KMS-11 (cell line): ENCODE measurements around the gene DHX58.

ENCODE experiments used
- H2AFZ ChIP-seq: fragments of 200-600 bp; sonication (generic); 2 replicates; pipeline ENCODE4 v1.6.1; 2016; ENCODE audit warnings: antibody characterized with exemption, mixed run types, low read depth
- H3K27ac ChIP-seq: fragments of 200-600 bp; sonication (generic); 2 replicates; pipeline ENCODE4 v1.6.1; 2016; ENCODE audit warnings: mild to moderate bottlenecking, mixed run types
- H3K27me3 ChIP-seq: fragments of 200-600 bp; sonication (generic); 2 replicates; pipeline ENCODE4 v1.6.1; 2017; ENCODE audit warnings: mild to moderate bottlenecking, low read depth, mixed run types, moderate library complexity; ENCODE audit not compliant: insufficient read depth
- H3K36me3 ChIP-seq: fragments of 200-600 bp; sonication (generic); 2 replicates; pipeline ENCODE4 v1.6.1; 2017; ENCODE audit warnings: mild to moderate bottlenecking, mixed run types; ENCODE audit not compliant: insufficient read depth
- H3K4me1 ChIP-seq: fragments of 200-600 bp; sonication (generic); 2 replicates; pipeline ENCODE4 v1.6.1; 2016; ENCODE audit warnings: mild to moderate bottlenecking, low read depth, mixed run types; ENCODE audit not compliant: poor library complexity, severe bottlenecking
- H3K4me2 ChIP-seq: fragments of 200-600 bp; sonication (generic); 2 replicates; pipeline ENCODE4 v1.7.0; 2016; ENCODE audit warnings: mild to moderate bottlenecking, mixed run types
- H3K4me3 ChIP-seq: fragments of 200-600 bp; sonication (generic); IDR thresholded peaks from 2 replicates; pipeline ENCODE4 v1.6.1; 2017; ENCODE audit warnings: low read depth, low read length, mixed read lengths; ENCODE audit not compliant: insufficient read depth
- H3K79me2 ChIP-seq: fragments of 200-600 bp; sonication (generic); 2 replicates; pipeline ENCODE4 v1.6.1; 2016; ENCODE audit warnings: low read depth, mixed run types; ENCODE audit not compliant: insufficient read depth
- H3K9ac ChIP-seq: fragments of 200-600 bp; sonication (generic); 2 replicates; pipeline ENCODE4 v1.6.1; 2016; ENCODE audit warnings: mild to moderate bottlenecking, mixed run types
- H4K20me1 ChIP-seq: fragments of 200-600 bp; sonication (generic); 2 replicates; pipeline ENCODE4 v1.6.1; 2016; ENCODE audit warnings: mild to moderate bottlenecking, mixed run types; ENCODE audit not compliant: insufficient read depth
- CTCF ChIP-seq: fragments of 200-600 bp; sonication (generic); conservative IDR thresholded peaks from 2 replicates; pipeline ENCODE4 v1.6.1; 2017; ENCODE audit warnings: low read depth, mild to moderate bottlenecking, antibody characterized with exemption, low read length, moderate library complexity, mixed read lengths

The DHX58 gene

GRCh38 chr17:42135664-42136653 lies 23.4 kb upstream of the DHX58 start:
- TF ChIP-seq CTCF = no peak
- Histone ChIP-seq H3K27me3 (no peaks in the 10 kb centered on the region), H3K4me2 (peak overlapping the region; percentile 4; the same call in 1 of the 2 replicates), H4K20me1 (peaks cover 19% of the 10 kb centered on the region; the same call in 1 of the 2 replicates), H3K4me3 (no peak overlapping the region), H3K79me2 (peaks cover 76% of the 10 kb centered on the region), H3K9ac (no peak overlapping the region), H2AFZ (no peak overlapping the region), H3K27ac (no peak overlapping the region), H3K36me3 (no peaks in the 10 kb centered on the region), H3K4me1 (peaks cover 67% of the 10 kb centered on the region)

DNA sequence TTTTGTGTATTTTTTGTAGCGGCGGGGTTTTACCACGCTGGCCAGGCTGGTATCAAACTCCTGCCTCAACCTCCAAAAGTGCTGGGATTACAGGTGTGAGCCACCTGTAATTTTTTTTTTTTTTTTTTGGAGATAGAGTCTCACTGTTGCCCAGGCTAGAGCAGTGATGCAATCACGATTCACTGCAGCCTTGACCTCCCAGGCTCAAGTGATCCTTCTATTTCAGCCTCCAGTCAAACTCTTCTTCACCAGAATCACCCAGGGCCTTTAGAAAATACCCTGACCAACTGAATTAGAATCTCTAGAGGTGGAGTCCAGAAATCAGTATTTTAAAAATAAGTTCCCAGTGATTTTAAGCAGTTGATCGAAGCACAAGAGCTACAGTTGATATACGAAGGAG lies 22.6 kb upstream of the DHX58 start:
- H3K36me3 ChIP-seq = no peaks in the 10 kb centered on the region
- peak overlapping the region; percentile 4; the same call in 1 of the 2 replicates for H3K4me2 ChIP-seq
- no peak overlapping the region; the same call in 1 of the 2 replicates for H3K27ac ChIP-seq
- peaks cover 76% of the 10 kb centered on the region for H3K4me1 ChIP-seq
- H2AFZ ChIP-seq = no peak overlapping the region
- H3K79me2 ChIP-seq = peaks cover 74% of the 10 kb centered on the region
- no peak for TF ChIP-seq CTCF
- peaks cover 19% of the 10 kb centered on the region; the same call in 1 of the 2 replicates for H4K20me1 ChIP-seq
- no peak overlapping the region for H3K4me3 ChIP-seq
- H3K27me3 ChIP-seq = no peaks in the 10 kb centered on the region
- no peak overlapping the region for H3K9ac ChIP-seq

DNA sequence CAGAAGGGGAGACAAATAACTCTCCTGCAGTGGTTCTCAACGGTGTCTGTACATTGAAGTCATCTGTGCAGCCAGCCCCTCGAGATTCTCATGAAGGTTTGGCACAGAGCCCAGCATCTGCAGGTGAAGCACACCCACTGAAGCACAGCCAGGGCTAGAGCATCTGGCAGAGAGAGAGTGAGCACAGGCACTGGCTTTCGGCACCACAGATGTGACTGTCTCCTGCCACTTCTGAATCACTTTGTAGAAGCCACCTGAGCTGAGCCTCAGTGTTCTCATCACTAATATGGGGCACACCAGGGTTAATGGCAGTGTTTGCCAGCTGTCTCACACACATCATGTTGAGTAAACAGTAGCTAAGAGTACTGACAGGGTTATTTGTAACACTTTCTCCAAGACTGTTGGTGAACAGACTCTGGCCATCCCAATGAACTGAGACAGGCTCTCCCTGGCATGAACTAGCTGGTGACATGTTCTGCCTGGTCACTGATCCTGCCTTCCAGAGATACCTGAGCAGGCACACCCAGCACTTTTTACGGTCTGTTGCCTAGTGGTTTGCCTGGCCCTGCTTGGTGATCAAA lies 21.0 kb upstream of the DHX58 start:
- Histone ChIP-seq H3K4me1 (peaks cover 89% of the 10 kb centered on the region), H4K20me1 (peaks cover 14% of the 10 kb centered on the region; the same call in 1 of the 2 replicates), H3K27me3 (no peaks in the 10 kb centered on the region), H3K4me2 (peak overlapping the region; percentile 70), H2AFZ (no peak overlapping the region), H3K36me3 (no peaks in the 10 kb centered on the region; the same call in 1 of the 2 replicates), H3K27ac (peak overlapping the region; percentile 54), H3K4me3 (no peak overlapping the region), H3K79me2 (peaks cover 60% of the 10 kb centered on the region), H3K9ac (no peak overlapping the region)
- no peak for TF ChIP-seq CTCF

DNA sequence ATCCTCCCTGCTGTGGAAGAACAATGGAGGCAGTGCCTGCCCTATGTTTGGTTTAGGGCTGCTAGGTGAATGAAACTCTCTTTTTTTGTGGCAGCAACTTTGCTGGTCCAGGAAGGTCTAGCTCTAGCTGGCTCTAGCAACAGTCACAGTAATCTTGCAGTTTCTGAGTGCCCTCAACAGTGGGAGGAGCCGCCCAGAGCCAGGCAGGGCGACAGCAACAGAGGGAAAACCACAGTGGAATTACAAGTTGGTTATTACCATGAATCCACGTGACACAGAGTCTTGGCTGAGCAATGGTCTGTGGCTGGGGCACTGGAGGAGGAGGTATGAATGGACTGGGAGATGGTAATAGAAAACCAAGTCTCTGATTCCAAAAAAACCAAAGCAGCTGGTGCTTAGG lies 20.4 kb upstream of the DHX58 start:
- Histone ChIP-seq H3K4me3 (no peak overlapping the region), H3K27ac (peak overlapping the region; percentile 54), H3K9ac (no peak overlapping the region; the same call in 1 of the 2 replicates), H4K20me1 (peaks cover 11% of the 10 kb centered on the region; the same call in 1 of the 2 replicates), H2AFZ (no peak overlapping the region), H3K27me3 (no peaks in the 10 kb centered on the region), H3K79me2 (peaks cover 54% of the 10 kb centered on the region), H3K4me1 (peaks cover 92% of the 10 kb centered on the region), H3K4me2 (peak overlapping the region; percentile 70), H3K36me3 (no peaks in the 10 kb centered on the region; the same call in 1 of the 2 replicates)
- TF ChIP-seq CTCF = no peak
